ENCODE measurements around the gene ADARB1. TPM values are rescaled to one million over a fixed set of nuclear protein-coding genes. Genes with fewer than 3 reads are reported as not detected.
A peak's percentile ranks its signal among the peaks of the same experiment; 100 is the strongest.

ADARB1 gene
- total and polyA plus RNA-seq, 9 of the 15 experiments (the other 6 are each of a cell fraction or from before 2014, with no cell fraction given) = 6.7 to 16.0 (median 8.3) TPM

GRCh38 chr21:45127937-45128336 lies 53.6 kb downstream of the ADARB1 start (continued):
- TF ChIP-seq ZNF133 (CRISPR knock-in tag; IDR thresholded peaks at IDR 0.05) (no peak), SFPQ (IDR thresholded peaks at IDR 0.05; ENCODE audit: low read depth, low read length) (no peak), FOS (IDR thresholded peaks at IDR 0.05; ENCODE audit: extremely low read depth, insufficient read length) (no peak), CEBPG (CRISPR knock-in tag; IDR thresholded peaks at IDR 0.05) (no peak), CEBPG (tag; conservative IDR thresholded peaks at IDR 0.05 in 1 of 2, IDR thresholded peaks at IDR 0.05 in 1 of 2) (no peak), MAFG (tag; conservative IDR thresholded peaks at IDR 0.05) (no peak), ZNF174 (CRISPR knock-in tag; IDR thresholded peaks at IDR 0.05) (no peak), FOXM1 (IDR thresholded peaks at IDR 0.05; ENCODE audit: low read depth) (no peak), FOXM1 (CRISPR knock-in tag; IDR thresholded peaks at IDR 0.05; ENCODE audit: low read depth) (no peak)

GRCh38 chr21:45128613-45129188 lies 54.3 kb downstream of the ADARB1 start:
- in situ Hi-C loops (cut with MboI) = no loop called here
- TF ChIP-seq CTCF (IDR thresholded peaks at IDR 0.05 in 2 of 3, conservative IDR thresholded peaks at IDR 0.05 in 1 of 3; ENCODE audit: insufficient read depth in 2 of 3, low read depth in 1 of 3, low read length in 3 of 3) (peak; percentile 61 to 95 (median 85)), HMBOX1 (IDR thresholded peaks at IDR 0.05) (peak; percentile 19; the same call in 1 of the 2 replicates), ETV5 (CRISPR knock-in tag; IDR thresholded peaks at IDR 0.05; ENCODE audit: low read depth) (no peak), SMC3 (conservative IDR thresholded peaks at IDR 0.05; ENCODE audit: insufficient read depth, low read depth, low read length) (peak; percentile 28; the same call in 1 of the 2 replicates)

More at GRCh38 chr21:45128613-45129188, 54.3 kb downstream of the ADARB1 start:
- no peaks in the 10 kb centered on the region; the same call in 2 of the 3 replicates for H3K36me3 ChIP-seq (ENCODE audit: control insufficient read depth, insufficient read depth, low read length)
- 0 out of 2 replicates have a peak, but pooled peaks cover 4% of the 10 kb centered on the region for H4K20me1 ChIP-seq (replicated peaks; ENCODE audit: control insufficient read depth, insufficient read depth, low read length)
- no peak overlapping the region for H3K4me3 ChIP-seq
- H3K27ac ChIP-seq (ENCODE audit: extremely low read depth, low read depth, low read length) = no peak overlapping the region
- POLR2A ChIA-PET = interaction anchor here (0.7 to 1.2 kb wide), 4 partner anchors 14 to 323 kb away, joined by 3 read pairs; no protein-coding TSS in a partner anchor
- no peaks in the 10 kb centered on the region for H3K9me1 ChIP-seq (ENCODE audit: control insufficient read depth, insufficient read depth, low read length)
- H2AFZ ChIP-seq (ENCODE audit: low read depth, low read length) = no peak overlapping the region
- CTCF ChIA-PET (ENCODE audit: low intra/inter-chr PET ratio) = interaction anchor here (3.6 kb wide), 1 partner anchor 179 kb away, joined by 28 read pairs; no protein-coding TSS in a partner anchor
- FAIRE-seq (peak; percentile 42), ATAC-seq (peak; percentile 65), DNase-seq (ENCODE audit: extremely low read depth in 1 of 4, low spot score in 3 of 4) (peak in 1 of 4 experiments; percentile 35)
- intact Hi-C loops (cut with micrococcal nuclease) = no loop called here
- H3K27me3 ChIP-seq (ENCODE audit: control insufficient read depth in 2 of 2, insufficient read depth in 2 of 2, low read length in 2 of 2) = no peaks in the 10 kb centered on the region
- H3K4me1 ChIP-seq (replicated peaks in 1 of 2; ENCODE audit: control insufficient read depth in 2 of 2, insufficient read depth in 2 of 2, low read length in 2 of 2) = peaks cover 5 to 12% of the 10 kb centered on the region in 2 experiments
- no peak overlapping the region for H3K4me2 ChIP-seq (ENCODE audit: insufficient read depth, low read length)
- 65% methylated on average over 9 of the region's 9 CpGs for WGBS (ENCODE audit: insufficient coverage, low coverage, missing lambda C conversion rate)
- H3K79me2 ChIP-seq (ENCODE audit: control insufficient read depth, insufficient read depth, low read length) = no peaks in the 10 kb centered on the region
- no peak overlapping the region for H3K9ac ChIP-seq (ENCODE audit: insufficient read depth in 1 of 2, low read depth in 2 of 2, low read length in 2 of 2)
- no peaks in the 10 kb centered on the region for H3K9me3 ChIP-seq (replicated peaks; ENCODE audit: control insufficient read depth, insufficient read depth, low read depth, low read length)
- BruUV-seq (replicated peaks) = no TSS peak

Data from K562 (cell line).